ENCODE results near the gene TARBP1. TPM values are rescaled to one million over a fixed set of nuclear protein-coding genes. Genes with fewer than 3 reads are reported as not detected.
A peak's percentile ranks its signal among the peaks of the same experiment; 100 is the strongest.

Gene TARBP1
- total and polyA plus RNA-seq, 2 of the 8 experiments (the other 6 are each of a cell fraction or from before 2014, with no cell fraction given) = 21.9 to 32.3 TPM

DNA sequence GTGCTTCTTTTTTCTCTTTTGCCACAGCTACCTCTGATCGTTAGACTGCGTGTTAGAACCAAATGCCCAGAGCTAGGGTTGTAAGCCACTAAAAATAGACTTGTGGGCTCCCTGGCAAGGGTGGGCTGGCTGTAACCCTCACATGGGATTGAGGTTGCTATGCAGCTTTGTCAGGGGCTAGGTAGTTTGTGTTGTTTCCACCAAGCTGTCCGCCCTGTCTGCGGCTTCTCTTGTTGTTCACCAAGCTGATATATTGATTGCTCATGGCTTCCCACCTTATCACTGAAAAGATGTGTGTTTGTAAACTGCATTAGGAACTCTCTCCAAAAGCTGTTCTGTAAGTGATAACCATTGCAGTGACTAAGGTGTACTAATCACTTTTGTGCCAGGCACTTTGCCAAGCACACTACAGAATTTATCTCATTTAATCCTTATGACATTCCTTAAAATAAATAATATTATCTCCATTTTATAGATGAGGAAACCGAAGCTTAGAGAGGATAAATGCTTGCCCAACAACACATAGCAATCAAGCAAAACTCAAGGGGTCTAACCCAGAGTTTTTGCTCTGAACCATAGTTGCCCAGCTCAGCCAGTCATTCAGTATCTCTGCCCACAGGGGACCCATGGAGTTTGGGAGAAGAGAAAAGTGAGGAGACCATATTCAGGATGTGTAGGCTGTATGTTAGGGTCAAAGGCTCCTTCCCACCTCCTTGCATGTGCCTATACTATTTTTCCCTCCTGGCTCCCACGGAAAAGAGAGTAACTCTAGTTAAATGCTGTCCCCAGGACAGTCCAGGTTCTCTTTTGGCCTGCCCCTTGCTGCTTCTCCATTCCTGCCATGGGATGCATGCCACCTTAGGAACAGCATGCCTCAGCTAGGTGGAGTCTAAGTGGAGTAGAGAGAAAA lies 42.2 kb upstream of the TARBP1 start:
- Histone ChIP-seq H2BK15ac (ENCODE audit: low read length) (no peak overlapping the region), H3K14ac (ENCODE audit: insufficient read length) (no peak overlapping the region), H4K8ac (ENCODE audit: extremely low read depth, insufficient read depth, low read length) (no peak overlapping the region), H3K23ac (ENCODE audit: insufficient read length) (no peak overlapping the region), H2AFZ (ENCODE audit: low read length) (no peak overlapping the region), H4K91ac (replicated peaks; ENCODE audit: insufficient read length, low read length) (no peak overlapping the region), H3K79me2 (ENCODE audit: control insufficient read depth in 1 of 2, insufficient read depth in 2 of 2, low read length in 2 of 2) (no peaks in the 10 kb centered on the region), H3K4ac (replicated peaks; ENCODE audit: insufficient read length, low read depth, low read length) (no peak overlapping the region), H2BK5ac (ENCODE audit: low read depth, low read length) (no peak overlapping the region; the same call in 1 of the 2 replicates), H3K36me3 (ENCODE audit: control insufficient read depth in 2 of 4, insufficient read depth in 4 of 4, low read length in 3 of 4) (no peaks in the 10 kb centered on the region), H3K9me3 (ENCODE audit: insufficient read depth in 2 of 2, low read depth in 1 of 2, low read length in 1 of 2) (no peaks in the 10 kb centered on the region), H3K27ac (ENCODE audit: low read depth, low read length) (no peak overlapping the region), H3K4me2 (ENCODE audit: insufficient read depth in 1 of 2, low read depth in 2 of 2, low read length in 2 of 2) (no peak overlapping the region), H3K56ac (replicated peaks; ENCODE audit: insufficient read length, low read depth, low read length) (no peak overlapping the region), H3K27me3 (replicated peaks in 1 of 4; ENCODE audit: control insufficient read depth in 3 of 4, extremely low read depth in 1 of 4, insufficient read depth in 3 of 4, low read length in 3 of 4) (no peaks in the 10 kb centered on the region), H3K23me2 (ENCODE audit: low read depth, low read length) (no peaks in the 10 kb centered on the region), H3K9ac (replicated peaks in 1 of 4; ENCODE audit: extremely low read depth in 1 of 4, low read depth in 3 of 4, low read length in 3 of 4) (no peak overlapping the region), H3K4me3 (ENCODE audit: extremely low read depth in 1 of 4, insufficient read depth in 2 of 4, low read depth in 3 of 4, low read length in 4 of 4) (no peak overlapping the region), H3K4me1 (replicated peaks in 1 of 4; ENCODE audit: control insufficient read depth in 3 of 4, insufficient read depth in 4 of 4, low read length in 3 of 4) (peaks cover 0 to 6% (median 2%) of the 10 kb centered on the region in 4 experiments; a peak in 3 of 7 replicates), H3K79me1 (ENCODE audit: low read depth, low read length) (no peaks in the 10 kb centered on the region), H4K5ac (ENCODE audit: insufficient read length, low read depth, low read length) (no peak overlapping the region), H4K20me1 (replicated peaks in 1 of 2; ENCODE audit: control insufficient read depth in 1 of 2, insufficient read depth in 2 of 2, low read length in 2 of 2) (no peaks in the 10 kb centered on the region), H2BK120ac (replicated peaks; ENCODE audit: low read depth, low read length) (no peak overlapping the region), H2BK20ac (ENCODE audit: low read length) (no peak overlapping the region), H3K18ac (ENCODE audit: extremely low read depth, low read length) (no peak overlapping the region), H2BK12ac (ENCODE audit: low read depth, low read length) (peak overlapping the region; percentile 51; the same call in 1 of the 2 replicates), H2AK5ac (ENCODE audit: low read depth, low read length) (no peak overlapping the region)
- ChIA-PET POLR2A (ENCODE audit: partially characterized antibody) (interaction anchor here (1.3 kb wide), 1 partner anchor 13 kb away, joined by 3 read pairs; no protein-coding TSS in a partner anchor), CTCF (ENCODE audit: partially characterized antibody) (interaction anchor here (0.6 to 1.7 kb wide), 3 partner anchors 9 to 355 kb away, joined by 3 to 7 read pairs (median 4); no protein-coding TSS in a partner anchor)
- FAIRE-seq = no peak
- DNase-seq (ENCODE audit: low read depth in 1 of 2, low spot score in 2 of 2) = no peak
- 94% methylated on average over 6 of the region's 6 CpGs; no CpG with 5 or more reads in 1 of the 2 experiments for WGBS, 2 experiments (ENCODE audit: extremely low coverage in 1 of 2, insufficient coverage in 1 of 2, insufficient read length in 1 of 2, insufficient replicate concordance in 2 of 2, low coverage in 1 of 2, low lambda C conversion rate in 2 of 2, missing lambda C conversion rate in 1 of 2)
- no peak for TF ChIP-seq CTBP2 (IDR thresholded peaks at IDR 0.05; ENCODE audit: borderline replicate concordance, insufficient read depth, insufficient read length, low read length)
- no peak for TF ChIP-seq FOSL1 (IDR thresholded peaks at IDR 0.05; ENCODE audit: insufficient read depth, low read depth, low read length)
- no peak for TF ChIP-seq RNF2 (IDR thresholded peaks at IDR 0.05; ENCODE audit: borderline replicate concordance, low read depth, low read length, missing control alignments, poor library complexity, severe bottlenecking)
- TF ChIP-seq KDM1A (IDR thresholded peaks at IDR 0.05; ENCODE audit: borderline replicate concordance, low read length) = no peak
- no peak for TF ChIP-seq SP4 (IDR thresholded peaks at IDR 0.05; ENCODE audit: low read length)
- no peak for TF ChIP-seq SRF (IDR thresholded peaks at IDR 0.05; ENCODE audit: low read depth, low read length)
- no peak for TF ChIP-seq HDAC2 (IDR thresholded peaks at IDR 0.05; ENCODE audit: borderline replicate concordance in 1 of 2, low read depth in 2 of 2, low read length in 2 of 2)
- TF ChIP-seq TAF7 (optimal IDR thresholded peaks at IDR 0.05; ENCODE audit: borderline replicate concordance, low read depth, low read length) = no peak
- TF ChIP-seq GTF2F1 (IDR thresholded peaks at IDR 0.05; ENCODE audit: borderline replicate concordance, low read depth, low read length) = no peak
- TF ChIP-seq JUN (IDR thresholded peaks at IDR 0.05; ENCODE audit: low read depth, low read length) = no peak
- no peak for TF ChIP-seq RXRA (IDR thresholded peaks at IDR 0.05; ENCODE audit: insufficient read depth, low read depth, low read length)
